GM18499 (cell line): ENCODE results near the gene SPECC1L.

Experiments used
- ATAC-seq: cut with Tn5 transposase; IDR thresholded peaks from one replicate; pipeline ENCODE4 v1.9.1; 2021; ENCODE audit warnings: moderate number of reproducible peaks; ENCODE audit not compliant: insufficient read depth, unreplicated experiment

Gene SPECC1L

GRCh38 chr22:24435323-24435645, 164.7 kb downstream of the SPECC1L start:
- ATAC-seq = no peak

DNA sequence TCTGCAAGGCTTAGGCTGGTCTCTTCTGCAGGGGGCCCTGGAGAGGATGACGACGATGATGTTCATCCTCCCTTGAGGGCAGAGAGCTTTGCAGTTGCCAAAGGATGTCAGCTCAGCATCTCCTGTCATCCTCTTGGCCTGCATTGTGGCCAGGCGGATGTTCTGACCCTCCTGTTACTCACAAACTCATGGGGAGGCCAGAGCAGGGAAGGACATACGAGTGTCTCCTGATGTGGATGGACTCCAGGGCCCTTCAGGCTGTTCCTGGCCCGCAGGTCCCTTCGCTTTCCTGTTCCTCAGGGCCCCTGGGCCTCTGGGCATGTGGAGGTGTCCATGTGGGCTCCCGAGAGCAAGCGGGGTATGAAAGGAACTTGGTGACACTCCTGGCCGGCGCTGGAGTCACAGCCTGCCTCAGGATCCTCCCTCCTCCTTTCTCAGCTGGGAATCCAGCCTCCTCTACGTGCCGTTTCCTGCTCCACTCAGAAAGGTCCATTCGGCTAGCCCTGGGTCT, 165.3 kb downstream of the SPECC1L start:
- no peak for ATAC-seq

DNA sequence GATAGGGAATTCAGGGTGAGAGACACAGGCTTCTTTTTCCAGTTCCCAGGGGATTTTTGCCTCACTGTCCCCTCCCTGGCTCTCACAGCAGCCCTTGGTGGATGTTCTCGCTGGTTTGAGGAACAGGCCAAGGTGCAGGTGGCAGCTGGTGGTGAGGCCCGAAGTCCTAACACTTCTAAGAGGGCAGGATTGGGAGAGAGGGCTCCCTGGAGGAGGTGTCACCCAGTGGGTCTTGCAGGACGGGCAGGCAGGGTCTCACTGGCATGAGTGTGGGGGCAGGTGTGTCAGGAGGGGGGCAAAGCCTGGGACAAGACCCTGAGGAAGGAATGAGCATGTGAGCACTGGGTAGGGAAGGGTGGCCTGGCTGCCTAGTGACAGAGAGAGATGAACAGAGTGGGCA, 165.9 kb downstream of the SPECC1L start:
- ATAC-seq = no peak

DNA sequence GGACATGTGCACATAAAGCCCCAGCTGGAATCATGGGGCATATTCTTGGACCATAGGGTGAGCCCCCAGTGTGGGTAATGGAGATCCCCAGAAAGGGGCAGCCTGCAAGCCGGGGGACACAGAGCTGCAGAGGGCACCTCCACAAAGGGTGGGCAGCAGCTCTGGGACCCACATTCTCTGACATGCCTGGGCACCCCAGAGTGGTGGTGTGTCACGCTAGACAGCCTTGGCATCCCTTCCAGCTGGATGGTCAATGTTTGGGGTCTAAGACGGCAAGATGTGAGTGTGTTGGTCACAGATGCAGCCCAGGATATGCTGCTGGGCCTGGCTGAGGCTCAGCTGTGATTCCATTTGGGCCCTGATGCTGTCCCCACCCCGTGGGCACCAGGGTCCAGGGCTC, 166.5 kb downstream of the SPECC1L start:
- no peak for ATAC-seq

GRCh38 chr22:24437741-24438328, 167.2 kb downstream of the SPECC1L start:
- no peak for ATAC-seq

GRCh38 chr22:24440270-24440717, 169.7 kb downstream of the SPECC1L start:
- no peak for ATAC-seq

- no peak for ATAC-seq
Measured at GRCh38 chr22:24440718-24441405, 170.2 kb downstream of the SPECC1L start.

- no peak for ATAC-seq
Measured at GRCh38 chr22:24441406-24442351, 171.0 kb downstream of the SPECC1L start.

- ATAC-seq = no peak
Measured at GRCh38 chr22:24442352-24442744, 171.7 kb downstream of the SPECC1L start.

DNA sequence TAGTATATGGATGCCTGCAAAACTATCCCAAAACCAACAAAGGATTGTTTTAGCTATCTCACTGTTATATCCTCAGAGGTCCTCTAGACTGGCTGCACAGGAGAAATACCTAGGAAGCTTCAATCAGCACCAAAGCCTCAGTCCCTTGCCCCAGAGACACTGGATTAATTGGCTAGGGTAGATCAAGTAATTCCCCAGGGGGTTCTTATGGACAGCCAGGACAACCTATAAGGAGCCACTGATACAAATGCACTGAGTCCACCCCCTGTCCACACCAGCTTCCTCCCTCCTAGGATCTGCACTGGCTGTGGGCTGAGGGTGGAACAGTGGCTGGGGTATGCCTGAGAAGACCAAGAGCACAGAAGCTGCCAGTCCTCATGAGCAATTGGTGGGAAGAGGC, 173.0 kb downstream of the SPECC1L start:
- no peak for ATAC-seq

- ATAC-seq = no peak
Measured at GRCh38 chr22:24444251-24444650, 173.6 kb downstream of the SPECC1L start.

GRCh38 chr22:24444729-24445466, 174.3 kb downstream of the SPECC1L start:
- no peak for ATAC-seq

- no peak for ATAC-seq
Measured at GRCh38 chr22:24445481-24446259, 175.0 kb downstream of the SPECC1L start.

GRCh38 chr22:24446260-24446611, 175.6 kb downstream of the SPECC1L start:
- ATAC-seq = no peak

- no peak for ATAC-seq
Measured at GRCh38 chr22:24450610-24451009, 180.0 kb downstream of the SPECC1L start.

DNA sequence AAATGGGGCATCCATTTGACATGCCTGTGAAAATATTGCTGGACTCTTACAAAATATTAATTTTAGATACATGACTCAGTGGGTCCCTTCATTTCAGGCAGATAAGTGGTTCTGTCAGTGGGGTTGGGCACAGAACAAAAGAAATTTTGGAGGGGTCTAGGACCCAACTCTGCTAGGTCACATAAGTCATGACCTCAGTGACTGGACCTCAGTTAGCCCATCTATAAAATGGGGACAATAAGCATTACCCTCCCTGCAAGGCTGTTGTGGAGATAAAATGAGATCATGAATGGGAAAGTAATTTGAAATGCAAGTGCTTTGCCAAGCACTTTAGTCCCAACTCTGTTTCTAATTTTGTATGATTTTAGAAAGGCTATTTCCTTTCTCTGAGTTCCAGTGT, 180.5 kb downstream of the SPECC1L start:
- ATAC-seq = no peak

- ATAC-seq = no peak
Measured at GRCh38 chr22:24453853-24454252, 183.2 kb downstream of the SPECC1L start.

DNA sequence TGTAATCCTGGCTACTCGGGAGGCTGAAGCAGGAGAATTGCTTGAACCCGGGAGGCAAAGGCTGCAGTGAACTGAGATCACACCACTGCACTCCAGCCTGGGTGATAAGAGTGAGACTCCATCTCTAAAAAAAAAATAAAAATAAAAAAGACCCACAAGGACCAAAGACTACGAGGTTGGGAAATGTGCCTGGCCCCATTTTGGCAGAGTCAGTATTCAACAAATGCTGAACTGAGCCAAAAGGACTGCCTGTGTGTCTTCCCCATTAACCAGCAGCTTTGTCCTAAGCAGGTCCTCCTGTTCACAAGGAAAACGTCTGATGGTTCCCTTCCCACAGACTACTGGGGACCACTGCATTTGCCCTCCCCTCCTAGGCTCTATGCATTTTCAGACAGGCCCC, 184.4 kb downstream of the SPECC1L start:
- ATAC-seq = no peak

DNA sequence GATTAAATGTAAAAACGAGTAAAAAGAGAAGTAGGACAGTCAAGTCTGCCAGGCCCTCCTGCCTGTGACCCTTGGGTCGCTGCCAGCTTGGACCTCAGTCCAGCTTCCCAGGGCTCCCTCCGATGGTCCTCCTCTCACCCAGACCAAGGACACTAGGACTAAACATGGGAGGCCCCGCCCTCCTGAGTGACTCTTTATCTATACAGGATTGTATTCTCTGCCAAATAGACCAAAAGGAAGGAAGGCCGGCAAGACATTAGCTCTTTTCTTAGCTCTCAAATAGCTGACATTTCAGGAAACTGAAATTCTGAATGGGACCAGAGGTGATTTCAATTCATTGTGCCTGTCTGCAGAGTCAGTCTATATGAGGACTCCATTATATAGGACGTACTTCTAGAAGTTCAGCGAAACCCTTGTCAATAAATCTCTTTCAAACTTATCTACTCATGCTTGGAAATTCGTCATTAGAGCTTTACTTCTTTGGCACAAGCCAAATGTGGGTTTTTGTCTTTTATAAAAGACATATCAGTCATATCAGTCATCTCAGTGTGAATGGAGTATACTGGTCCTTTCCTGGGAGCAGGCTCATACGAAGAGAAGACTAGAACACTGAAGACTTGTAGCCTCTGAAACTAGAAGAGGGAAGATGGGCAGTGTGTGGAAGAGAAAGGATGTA, 185.3 kb downstream of the SPECC1L start:
- no peak for ATAC-seq
